Mucosa of descending colon (tissue), 3 donors: ENCODE data around the gene TOGARAM2. TPM values are rescaled to one million over a fixed set of nuclear protein-coding genes. Genes with fewer than 3 reads are reported as not detected.

Experiments used
- ATAC-seq: fragments of 200-7000 bp; cut with Tn5 transposase; one replicate; pipeline ENCODE4 v1.9.1; 2020; ENCODE audit warnings: mild to moderate bottlenecking, moderate library complexity
- DNase-seq, 3 donors: peaks; one replicate each; pipeline ENCODE4 v3.0.0-alpha.2; 2020
- H3K36me3 ChIP-seq: fragments of 200-600 bp; one replicate; pipeline ENCODE4 v1.8.0; 2021; ENCODE audit warnings: low read depth, mild to moderate bottlenecking
- H3K4me1 ChIP-seq: fragments of 200-600 bp; one replicate; pipeline ENCODE4 v1.8.0; 2021; ENCODE audit warnings: low read depth, mild to moderate bottlenecking
- H3K4me3 ChIP-seq: fragments of 200-600 bp; one replicate; pipeline ENCODE4 v1.8.0; 2021; ENCODE audit warnings: mild to moderate bottlenecking
- H3K9me3 ChIP-seq: fragments of 200-600 bp; one replicate; pipeline ENCODE4 v1.8.0; 2021; ENCODE audit warnings: mild to moderate bottlenecking
- intact Hi-C, 2 donors: fragments of 100-400 bp; cut with DNase I in 1 of 2; cut with micrococcal nuclease in 1 of 2; formaldehyde crosslinking; loops; one replicate each; pipeline versions ENCODE4 v1.11.0 to v1.11.1; 2022; cut with DNase I, micrococcal nuclease
- total RNA-seq, 3 donors: library from RNA; stranded (reverse); fragmentation: NEBNext Ultra II Directional in 2 of 3; extraction: Animal tissue kit (Norgen Biotek cat#: 25700) in 2 of 3; gene quantifications; one replicate each; pipeline versions ENCODE4 v1.2.1 to v1.2.4, GENCODE V29; 2021 to 2023
- TF ChIP-seq, protein P1 (sequence below): fragments of 200-600 bp; IDR thresholded peaks from one replicate; pipeline ENCODE4 v1.8.0; 2022; ENCODE audit warnings: antibody characterized with exemption, mild to moderate bottlenecking
- donor health status: DM: no; HTN: no; CAD: no; lungs with moderate emphysema.
- donor health status: DM: no; HTN: no; CAD: no.
- donor health status: DM: no; HTN: yes; CAD: no.

TOGARAM2 gene
- total RNA-seq, 3 donors from 2014 or later, result 0.58 to 3.2 (median 0.81) TPM

GRCh38 chr2:29056452-29056851 is 75.4 kb downstream of the TOGARAM2 start:
- DNase-seq (no peak), ATAC-seq (no peak)
- intact Hi-C loops, result no loop called here
- TF ChIP-seq, protein P1, sequence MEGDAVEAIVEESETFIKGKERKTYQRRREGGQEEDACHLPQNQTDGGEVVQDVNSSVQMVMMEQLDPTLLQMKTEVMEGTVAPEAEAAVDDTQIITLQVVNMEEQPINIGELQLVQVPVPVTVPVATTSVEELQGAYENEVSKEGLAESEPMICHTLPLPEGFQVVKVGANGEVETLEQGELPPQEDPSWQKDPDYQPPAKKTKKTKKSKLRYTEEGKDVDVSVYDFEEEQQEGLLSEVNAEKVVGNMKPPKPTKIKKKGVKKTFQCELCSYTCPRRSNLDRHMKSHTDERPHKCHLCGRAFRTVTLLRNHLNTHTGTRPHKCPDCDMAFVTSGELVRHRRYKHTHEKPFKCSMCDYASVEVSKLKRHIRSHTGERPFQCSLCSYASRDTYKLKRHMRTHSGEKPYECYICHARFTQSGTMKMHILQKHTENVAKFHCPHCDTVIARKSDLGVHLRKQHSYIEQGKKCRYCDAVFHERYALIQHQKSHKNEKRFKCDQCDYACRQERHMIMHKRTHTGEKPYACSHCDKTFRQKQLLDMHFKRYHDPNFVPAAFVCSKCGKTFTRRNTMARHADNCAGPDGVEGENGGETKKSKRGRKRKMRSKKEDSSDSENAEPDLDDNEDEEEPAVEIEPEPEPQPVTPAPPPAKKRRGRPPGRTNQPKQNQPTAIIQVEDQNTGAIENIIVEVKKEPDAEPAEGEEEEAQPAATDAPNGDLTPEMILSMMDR, result no peak
- H3K36me3 ChIP-seq, result no peaks in the 10 kb centered on the region
- H3K9me3 ChIP-seq, result no peaks in the 10 kb centered on the region
- no peaks in the 10 kb centered on the region for H3K4me1 ChIP-seq
- H3K4me3 ChIP-seq, result no peak overlapping the region

GRCh38 chr2:29057006-29057405 is 75.9 kb downstream of the TOGARAM2 start:
- Histone ChIP-seq H3K36me3 (no peaks in the 10 kb centered on the region), H3K4me3 (no peak overlapping the region), H3K9me3 (no peaks in the 10 kb centered on the region), H3K4me1 (no peaks in the 10 kb centered on the region)
- DNase-seq (no peak), ATAC-seq (no peak)
- intact Hi-C loops, result no loop called here
- TF ChIP-seq, protein P1, result no peak

DNA sequence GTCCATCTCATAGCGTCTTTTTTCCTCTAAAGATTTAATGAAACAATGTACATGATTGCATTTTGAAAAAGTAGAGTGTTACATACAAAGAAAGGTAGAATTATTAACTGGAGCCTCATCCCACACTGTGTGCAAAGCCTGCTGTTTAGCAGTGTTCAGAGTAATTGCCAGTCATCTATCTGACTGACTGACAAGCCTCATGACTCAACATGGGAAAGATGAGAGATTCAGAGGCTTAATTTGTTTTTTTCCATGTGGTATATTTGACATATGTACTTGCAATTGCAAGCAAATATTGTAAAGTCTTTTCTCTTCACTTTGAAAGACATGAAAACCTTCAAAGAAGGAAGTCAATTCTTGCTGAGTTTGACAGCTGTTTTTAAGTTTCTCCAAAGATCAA is 78.5 kb downstream of the TOGARAM2 start:
- ATAC-seq (no peak), DNase-seq (no peak)
- intact Hi-C loops, result no loop called here
- H3K9me3 ChIP-seq, result no peaks in the 10 kb centered on the region
- TF ChIP-seq, protein P1, result no peak
- H3K4me1 ChIP-seq, result no peaks in the 10 kb centered on the region
- no peaks in the 10 kb centered on the region for H3K36me3 ChIP-seq
- no peak overlapping the region for H3K4me3 ChIP-seq

- ATAC-seq, result no peak
- H3K36me3 ChIP-seq, result no peaks in the 10 kb centered on the region
- DNase-seq, result no peak
- no peaks in the 10 kb centered on the region for H3K9me3 ChIP-seq
- intact Hi-C loops, result no loop called here
- no peaks in the 10 kb centered on the region for H3K4me1 ChIP-seq
- TF ChIP-seq, protein P1, result no peak
- H3K4me3 ChIP-seq, result no peak overlapping the region
These were observed 79.3 kb downstream of the TOGARAM2 start for GRCh38 chr2:29060441-29060840.

DNA sequence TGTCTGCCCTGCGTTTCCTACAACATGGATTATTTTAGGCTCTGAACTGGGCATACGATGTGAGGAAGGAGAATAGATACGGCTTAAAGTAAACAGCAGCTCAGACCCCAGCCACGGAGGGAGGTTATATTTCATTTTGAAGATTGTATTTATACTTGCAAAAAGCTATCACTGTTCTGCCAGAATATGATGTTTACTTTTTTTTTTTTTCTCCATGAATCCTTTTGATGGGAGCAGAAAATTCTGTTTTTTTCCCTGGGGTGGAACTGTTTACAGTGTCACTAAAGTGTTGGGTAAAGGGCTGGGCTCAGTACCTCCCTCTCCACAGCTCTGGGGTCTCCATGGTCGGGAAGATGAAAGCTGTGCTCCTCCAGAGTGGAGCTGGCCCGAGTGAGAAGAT is 80.1 kb downstream of the TOGARAM2 start:
- TF ChIP-seq, protein P1, result no peak
- no peak for ATAC-seq
- no peaks in the 10 kb centered on the region for H3K36me3 ChIP-seq
- H3K4me3 ChIP-seq, result no peak overlapping the region
- H3K9me3 ChIP-seq, result no peaks in the 10 kb centered on the region
- DNase-seq, result no peak
- H3K4me1 ChIP-seq, result no peaks in the 10 kb centered on the region
- intact Hi-C loops, result no loop called here

GRCh38 chr2:29061616-29062015 is 80.5 kb downstream of the TOGARAM2 start:
- ATAC-seq (no peak), DNase-seq (no peak)
- Histone ChIP-seq H3K9me3 (no peaks in the 10 kb centered on the region), H3K4me1 (no peaks in the 10 kb centered on the region), H3K36me3 (no peaks in the 10 kb centered on the region), H3K4me3 (no peak overlapping the region)
- TF ChIP-seq, protein P1, result no peak
- intact Hi-C loops, result no loop called here
